GM18498 (cell line): ENCODE results near the gene ZFP14.
A peak's percentile ranks its signal among the peaks of the same experiment; 100 is the strongest.

Experiments used
- ATAC-seq: cut with Tn5 transposase; IDR thresholded peaks from one replicate; pipeline ENCODE4 v1.9.1; 2021; ENCODE audit warnings: mild to moderate bottlenecking, moderate library complexity; ENCODE audit not compliant: unreplicated experiment

The ZFP14 gene

GRCh38 chr19:36378625-36379509 lies at the start of gene ZFP14:
ZFP14 (minus strand) TSS chr19:36379201; CDS start chr19:36367892, 11,309 bp downstream.
- ATAC-seq, result peak; percentile 98

GRCh38 chr19:36423925-36424324 lies 44.9 kb upstream of the ZFP14 start:
- no peak for ATAC-seq

- ATAC-seq, result no peak
Observed at GRCh38 chr19:36421749-36422481, 42.9 kb upstream of the ZFP14 start.

- ATAC-seq, result no peak
Observed at GRCh38 chr19:36420961-36421748, 42.2 kb upstream of the ZFP14 start.

- ATAC-seq, result peak; percentile 83
Observed at GRCh38 chr19:36418287-36419001, 39.4 kb upstream of the ZFP14 start, which contains the start of gene ZFP82. ZFP82 (minus strand) TSS chr19:36418644; CDS start chr19:36409789, 8,855 bp downstream.

- ATAC-seq, result no peak
Observed at GRCh38 chr19:36417752-36418286, 38.8 kb upstream of the ZFP14 start.

GRCh38 chr19:36409841-36410240 lies 30.8 kb upstream of the ZFP14 start:
- no peak for ATAC-seq

- ATAC-seq, result no peak
Observed at GRCh38 chr19:36408101-36408500, 29.1 kb upstream of the ZFP14 start.

- no peak for ATAC-seq
Observed at GRCh38 chr19:36404498-36404897, 25.5 kb upstream of the ZFP14 start.

GRCh38 chr19:36401475-36401874 lies 22.5 kb upstream of the ZFP14 start:
- ATAC-seq, result no peak

GRCh38 chr19:36398571-36398970 lies 19.6 kb upstream of the ZFP14 start:
- no peak for ATAC-seq

- no peak for ATAC-seq
Observed at GRCh38 chr19:36392916-36393673, 14.1 kb upstream of the ZFP14 start.

- ATAC-seq, result no peak
Observed at GRCh38 chr19:36379510-36379819, 464 bp upstream of the ZFP14 start.

GRCh38 chr19:36377541-36378178 lies 1.3 kb downstream of the ZFP14 start:
- no peak for ATAC-seq

GRCh38 chr19:36373638-36374156 lies 5.3 kb downstream of the ZFP14 start:
- ATAC-seq, result no peak

GRCh38 chr19:36371886-36372285 lies 7.1 kb downstream of the ZFP14 start:
- ATAC-seq, result no peak

GRCh38 chr19:36363845-36364244 lies 15.2 kb downstream of the ZFP14 start:
- no peak for ATAC-seq

GRCh38 chr19:36340786-36341372 lies 38.1 kb downstream of the ZFP14 start:
- no peak for ATAC-seq
